Glomerular endothelial cell (primary cell): Measurements from ENCODE around the gene RNF17. TPM values are rescaled to one million over a fixed set of nuclear protein-coding genes. Genes with fewer than 3 reads are reported as not detected.

ENCODE experiments used
- DNase-seq: peaks from one replicate; pipeline ENCODE4 v3.0.0-alpha.2; 2011; ENCODE audit warnings: low read depth, low spot score; ENCODE audit errors: extremely low read depth
- total RNA-seq: library from RNA; depleted of rRNA; stranded (reverse); fragments of >200 nt; gene quantifications from 2 replicates; pipeline ENCODE4 v1.2.3, GENCODE V29; 2015

The RNF17 gene
- total RNA-seq, 1 donor from 2014 or later: 0.58 TPM

GRCh38 chr13:24894972-24895300 is 131.0 kb downstream of the RNF17 start:
- no peak for DNase-seq

GRCh38 chr13:24896061-24896460 is 132.1 kb downstream of the RNF17 start:
- DNase-seq: no peak

- no peak for DNase-seq
Observed at GRCh38 chr13:24897293-24897692, 133.3 kb downstream of the RNF17 start.

GRCh38 chr13:24899601-24900000 is 135.6 kb downstream of the RNF17 start:
- no peak for DNase-seq

GRCh38 chr13:24900507-24900906 is 136.5 kb downstream of the RNF17 start:
- DNase-seq: no peak

- no peak for DNase-seq
Observed at GRCh38 chr13:24905242-24905641, 141.3 kb downstream of the RNF17 start.

GRCh38 chr13:24906268-24906667 is 142.3 kb downstream of the RNF17 start:
- no peak for DNase-seq

GRCh38 chr13:24910502-24911132 is 146.6 kb downstream of the RNF17 start:
- no peak for DNase-seq

- DNase-seq: peak; percentile 9
Observed at GRCh38 chr13:24911133-24911908, 147.4 kb downstream of the RNF17 start.

- no peak for DNase-seq
Observed at GRCh38 chr13:24916464-24916863, 152.5 kb downstream of the RNF17 start.

- DNase-seq: no peak
Observed at GRCh38 chr13:24921003-24921402, 157.0 kb downstream of the RNF17 start.

GRCh38 chr13:24921881-24922280 is 157.9 kb downstream of the RNF17 start:
- no peak for DNase-seq

- DNase-seq: no peak
Observed at GRCh38 chr13:24922387-24922744, 158.4 kb downstream of the RNF17 start.

GRCh38 chr13:24922745-24923591 is 159.0 kb downstream of the RNF17 start:
- peak; percentile 64 for DNase-seq

- no peak for DNase-seq
Observed at GRCh38 chr13:24925318-24926231, 161.6 kb downstream of the RNF17 start.

- DNase-seq: no peak
Observed at GRCh38 chr13:24927810-24928404, 163.9 kb downstream of the RNF17 start.

- no peak for DNase-seq
Observed at GRCh38 chr13:24929196-24929595, 165.2 kb downstream of the RNF17 start.
